IPS DF 6.9 (cell line): Measurements from ENCODE around the gene ASTN2.

Source experiments
- DNase-seq: peaks from one replicate; pipeline ENCODE4 v3.0.0-alpha.2; 2013; ENCODE audit warnings: low read depth, low spot score
- H3K27ac ChIP-seq: one replicate; pipeline ENCODE4 v1.5.1; 2013; ENCODE audit warnings: low read length, control low read depth
- H3K27me3 ChIP-seq: 2 replicates; pipeline ENCODE4 v1.6.1; 2013; ENCODE audit warnings: mild to moderate bottlenecking, low read length; ENCODE audit not compliant: control insufficient read depth, insufficient read depth
- H3K36me3 ChIP-seq: 2 replicates; pipeline ENCODE4 v1.6.1; 2013; ENCODE audit warnings: low read length; ENCODE audit not compliant: control insufficient read depth, insufficient read depth
- H3K4me1 ChIP-seq: 2 replicates; pipeline ENCODE4 v1.6.1; 2013; ENCODE audit warnings: low read length; ENCODE audit not compliant: control insufficient read depth, insufficient read depth
- H3K4me3 ChIP-seq: 2 replicates; pipeline ENCODE4 v1.5.1; 2013; ENCODE audit warnings: mild to moderate bottlenecking, low read length
- H3K9me3 ChIP-seq: 2 replicates; pipeline ENCODE4 v1.6.1; 2013; ENCODE audit warnings: low read length, inconsistent platforms; ENCODE audit not compliant: control insufficient read depth, insufficient read depth
- WGBS: extraction: QIAGEN DNeasy Blood & Tissue Kit; methylation state at CpG from one replicate; pipeline ENCODE4 v1.1.7; 2013; ENCODE audit warnings: mixed read lengths, missing lambda C conversion rate; ENCODE audit not compliant: insufficient read length, insufficient coverage; 5-methylcytosine and 5-hydroxymethylcytosine counted together

The ASTN2 gene

DNA sequence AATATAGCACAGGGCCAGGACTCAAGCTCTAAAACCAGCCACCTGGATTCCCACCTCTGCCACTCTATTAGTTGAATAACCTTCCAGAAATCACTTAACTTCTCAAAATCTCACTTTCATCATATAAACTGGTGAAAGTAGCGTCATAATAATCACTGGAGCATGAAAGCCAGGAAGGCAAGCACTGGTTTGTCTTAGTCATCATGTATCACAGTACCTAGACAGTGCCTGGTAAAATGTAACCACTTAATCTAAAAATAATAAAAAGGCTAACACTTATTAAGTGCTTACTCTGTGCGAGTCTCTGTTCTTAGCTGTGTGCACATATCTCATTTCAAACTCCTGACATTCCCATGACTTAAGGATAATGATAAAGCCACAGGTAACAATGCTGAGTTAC lies 109.4 kb downstream of the ASTN2 start:
- H3K27me3 ChIP-seq: no peaks in the 10 kb centered on the region
- WGBS: no CpG with 5 or more reads among the region's 2 CpGs
- peaks cover 2% of the 10 kb centered on the region; the same call in 1 of the 2 replicates for H3K4me1 ChIP-seq
- H3K4me3 ChIP-seq: no peak overlapping the region
- H3K36me3 ChIP-seq: no peaks in the 10 kb centered on the region
- H3K27ac ChIP-seq: no peak overlapping the region
- no peak for DNase-seq
- H3K9me3 ChIP-seq: no peaks in the 10 kb centered on the region; the same call in 1 of the 2 replicates

DNA sequence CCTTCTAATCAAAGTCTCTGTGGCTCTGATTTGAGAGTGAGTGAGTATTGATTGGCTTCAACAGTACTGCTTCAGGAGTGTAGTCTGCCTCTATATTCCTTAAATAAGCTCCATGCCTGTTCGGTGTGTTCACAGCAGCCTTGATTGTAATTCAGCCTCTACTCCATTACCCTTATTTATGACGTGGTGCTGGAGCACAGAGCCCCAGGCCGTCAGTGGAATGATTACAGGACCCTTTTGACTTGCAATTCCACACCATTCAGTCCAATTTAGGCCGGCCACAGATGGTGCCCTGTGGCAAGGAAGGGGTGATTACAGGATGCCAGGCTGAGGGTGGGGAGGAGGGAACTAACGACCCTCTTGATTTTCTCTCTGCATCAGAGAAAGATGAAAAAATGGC lies 110.3 kb downstream of the ASTN2 start:
- Histone ChIP-seq H3K4me3 (no peak overlapping the region), H3K27me3 (no peaks in the 10 kb centered on the region), H3K4me1 (peaks cover 2% of the 10 kb centered on the region; the same call in 1 of the 2 replicates), H3K27ac (no peak overlapping the region), H3K9me3 (no peaks in the 10 kb centered on the region; the same call in 1 of the 2 replicates), H3K36me3 (no peaks in the 10 kb centered on the region)
- DNase-seq: no peak
- WGBS: no CpG with 5 or more reads among the region's 5 CpGs

- Histone ChIP-seq H3K27ac (no peak overlapping the region), H3K36me3 (no peaks in the 10 kb centered on the region), H3K4me1 (peaks cover 2% of the 10 kb centered on the region; the same call in 1 of the 2 replicates), H3K27me3 (no peaks in the 10 kb centered on the region), H3K4me3 (no peak overlapping the region), H3K9me3 (no peaks in the 10 kb centered on the region; the same call in 1 of the 2 replicates)
- no peak for DNase-seq
- WGBS: no CpG with 5 or more reads among the region's 5 CpGs
Observed at GRCh38 chr9:117303643-117304230, 111.1 kb downstream of the ASTN2 start.

DNA sequence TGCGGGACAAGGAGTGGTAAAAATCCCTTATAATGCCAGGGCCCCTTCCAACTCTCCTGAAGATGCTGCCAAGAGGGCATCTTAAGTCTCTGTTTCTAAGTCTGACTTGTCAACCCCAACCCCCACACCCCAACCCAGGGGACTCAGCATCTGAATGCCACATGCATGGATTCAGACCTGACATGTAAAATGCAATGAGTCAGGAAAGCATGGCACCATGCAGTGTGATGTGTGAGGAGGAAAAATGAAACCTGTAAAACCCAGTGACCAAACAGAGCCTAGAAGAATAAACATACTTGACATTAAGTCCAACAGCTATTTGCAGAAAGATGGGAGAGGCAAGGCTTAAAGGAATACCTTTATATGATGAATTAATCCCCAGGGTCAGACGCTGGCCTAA lies 112.4 kb downstream of the ASTN2 start:
- Histone ChIP-seq H3K27ac (no peak overlapping the region), H3K4me3 (no peak overlapping the region), H3K4me1 (peaks cover 2% of the 10 kb centered on the region; the same call in 1 of the 2 replicates), H3K27me3 (no peaks in the 10 kb centered on the region), H3K9me3 (no peaks in the 10 kb centered on the region; the same call in 1 of the 2 replicates), H3K36me3 (no peaks in the 10 kb centered on the region)
- WGBS: no CpG with 5 or more reads among the region's 2 CpGs
- DNase-seq: no peak

DNA sequence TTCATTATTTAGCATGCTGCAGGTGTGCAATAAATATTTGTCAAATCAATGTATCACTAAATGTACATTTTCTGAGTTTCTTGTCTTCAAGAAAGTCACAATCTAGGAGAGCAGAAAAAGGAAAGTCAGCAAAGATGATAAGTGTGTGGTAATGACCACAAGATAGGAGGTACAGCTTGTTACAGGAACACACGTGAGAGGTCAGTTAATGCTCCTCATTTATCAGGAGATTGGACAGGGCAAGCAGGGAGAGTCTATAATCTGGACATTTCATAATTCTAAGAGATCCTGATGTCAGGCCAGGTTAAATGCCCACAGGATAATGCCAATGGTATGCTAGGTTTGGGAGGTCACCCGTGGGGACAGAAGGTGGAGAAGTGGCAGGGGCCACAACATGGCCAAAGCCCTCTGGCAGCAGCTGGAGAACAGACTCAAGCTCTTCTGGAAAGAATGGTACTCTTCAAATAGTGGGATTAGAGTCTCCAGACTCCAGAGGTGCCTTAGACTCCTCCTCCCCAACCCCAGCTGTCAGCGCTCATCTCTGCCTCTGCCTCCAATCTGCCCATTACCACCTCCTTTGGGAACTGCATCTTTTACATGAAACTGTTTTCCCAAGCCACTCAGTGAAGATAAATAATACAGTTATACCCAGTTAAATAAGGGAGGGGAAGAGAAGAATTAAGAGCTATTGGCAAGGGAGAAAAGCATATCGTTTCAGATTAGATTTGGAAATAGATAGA lies 114.3 kb downstream of the ASTN2 start:
- Histone ChIP-seq H3K4me1 (peaks cover 2% of the 10 kb centered on the region; the same call in 1 of the 2 replicates), H3K4me3 (no peak overlapping the region), H3K36me3 (no peaks in the 10 kb centered on the region), H3K27ac (no peak overlapping the region), H3K27me3 (no peaks in the 10 kb centered on the region), H3K9me3 (no peaks in the 10 kb centered on the region; the same call in 1 of the 2 replicates)
- DNase-seq: no peak
- WGBS: no CpG with 5 or more reads among the region's 4 CpGs

DNA sequence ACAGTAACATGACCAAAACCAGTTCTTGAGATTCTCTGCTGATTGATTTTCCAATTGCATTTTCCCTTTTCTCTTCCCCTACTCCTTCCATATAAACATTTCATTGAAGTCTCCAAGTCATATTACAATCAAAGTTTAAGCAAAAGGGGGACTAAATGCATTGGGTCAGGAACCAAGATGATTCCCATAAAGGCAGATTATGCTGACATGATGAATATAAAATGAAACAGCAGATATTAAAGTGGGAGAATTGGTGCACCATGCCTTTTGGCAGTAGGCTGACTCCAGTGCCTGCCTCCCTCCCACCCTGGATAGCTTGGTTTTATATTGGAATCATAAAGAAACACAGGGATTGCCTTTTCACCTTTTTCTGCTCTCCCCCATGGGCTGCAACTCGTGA lies 118.4 kb downstream of the ASTN2 start:
- no peaks in the 10 kb centered on the region for H3K4me1 ChIP-seq
- DNase-seq: no peak
- no CpG with 5 or more reads among the region's 1 CpG for WGBS
- no peaks in the 10 kb centered on the region for H3K27me3 ChIP-seq
- no peak overlapping the region for H3K27ac ChIP-seq
- no peaks in the 10 kb centered on the region for H3K9me3 ChIP-seq
- no peaks in the 10 kb centered on the region for H3K36me3 ChIP-seq
- no peak overlapping the region for H3K4me3 ChIP-seq

DNA sequence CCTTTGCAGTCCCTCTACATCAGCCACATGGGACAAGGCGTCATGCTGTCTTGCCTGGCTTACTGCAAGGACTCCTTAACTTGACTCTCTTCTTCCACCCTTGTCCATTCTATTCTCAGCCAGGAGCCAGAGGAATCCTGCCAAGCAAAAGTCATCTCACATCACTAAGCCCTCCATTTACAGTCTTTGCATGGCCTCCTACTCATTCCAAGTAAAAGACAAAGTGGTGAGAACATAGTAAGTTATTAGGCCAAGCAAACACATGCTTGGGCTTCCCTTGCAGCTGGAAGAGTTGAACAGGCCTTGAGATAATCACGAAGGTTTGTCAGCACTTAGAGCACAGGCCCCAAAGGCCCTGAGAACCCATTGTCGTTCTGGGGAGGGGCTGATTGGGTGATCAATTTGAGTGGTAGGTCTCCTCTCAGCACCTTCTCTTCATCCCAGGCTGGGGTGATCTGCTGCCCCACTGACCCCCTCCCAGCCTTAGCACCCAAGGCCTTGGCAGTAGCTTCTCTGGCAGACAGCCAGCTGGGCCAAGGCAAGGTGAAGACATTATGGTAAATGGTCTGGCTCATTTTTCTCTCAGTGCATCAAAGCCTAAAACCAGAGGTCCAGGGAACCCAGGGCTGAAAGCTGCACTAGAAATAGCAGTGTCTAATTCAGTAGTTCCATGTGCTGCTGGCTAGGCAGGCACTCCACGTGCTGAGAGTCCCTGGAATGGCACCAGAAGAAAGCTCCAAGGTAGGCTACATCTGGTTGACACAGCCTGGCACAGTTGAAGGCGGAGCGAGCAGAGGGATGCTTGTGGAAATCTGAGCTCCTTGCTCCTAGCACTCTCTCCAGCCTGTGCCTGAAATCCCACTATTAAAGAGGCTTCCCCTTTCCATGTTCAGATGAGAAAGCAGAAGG lies 121.4 kb downstream of the ASTN2 start:
- no peaks in the 10 kb centered on the region for H3K4me1 ChIP-seq
- DNase-seq: no peak
- H3K27me3 ChIP-seq: no peaks in the 10 kb centered on the region
- H3K4me3 ChIP-seq: no peak overlapping the region
- no peaks in the 10 kb centered on the region for H3K9me3 ChIP-seq
- no CpG with 5 or more reads among the region's 6 CpGs for WGBS
- no peaks in the 10 kb centered on the region for H3K36me3 ChIP-seq
- H3K27ac ChIP-seq: no peak overlapping the region

DNA sequence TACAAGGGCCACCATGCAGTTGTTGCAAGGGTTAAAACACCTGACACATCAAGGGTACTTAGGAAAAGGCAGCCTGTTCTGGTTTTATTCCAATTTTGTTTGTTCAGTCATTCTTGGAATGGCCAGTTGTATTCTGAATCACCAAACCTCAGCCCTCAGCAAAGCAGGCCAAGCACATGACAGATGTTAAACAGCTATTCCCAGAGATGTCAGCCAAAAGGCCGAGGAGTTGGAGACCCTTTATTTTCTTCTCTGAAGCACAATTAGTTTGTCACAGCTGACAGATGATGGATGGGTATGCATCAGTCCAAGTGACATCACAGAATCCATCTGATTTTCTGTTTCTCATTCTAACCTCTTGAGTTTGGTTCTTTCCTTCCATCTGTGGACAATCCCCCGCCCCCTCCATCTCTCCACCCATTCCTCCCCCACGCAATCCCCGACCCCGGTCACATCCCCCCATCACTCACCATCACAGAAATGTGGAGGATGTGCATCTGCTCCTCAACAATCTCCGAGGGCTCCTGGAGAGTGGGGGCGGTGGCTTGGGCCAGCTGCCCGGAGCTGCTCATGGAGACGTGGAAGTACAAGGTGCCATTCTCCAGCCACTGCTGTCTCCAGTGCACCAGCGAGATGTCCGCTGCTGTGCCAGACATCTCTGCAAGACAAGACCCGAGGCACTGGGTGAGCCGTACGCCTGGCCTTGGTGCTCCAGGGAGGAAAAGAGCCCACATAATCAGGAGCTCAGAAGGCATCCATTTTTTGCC lies 123.8 kb downstream of the ASTN2 start:
- WGBS: 100% methylated on average over 4 of the region's 14 CpGs
- Histone ChIP-seq H3K27me3 (no peaks in the 10 kb centered on the region), H3K4me3 (no peak overlapping the region), H3K9me3 (no peaks in the 10 kb centered on the region), H3K36me3 (no peaks in the 10 kb centered on the region), H3K4me1 (no peaks in the 10 kb centered on the region), H3K27ac (no peak overlapping the region)
- no peak for DNase-seq

DNA sequence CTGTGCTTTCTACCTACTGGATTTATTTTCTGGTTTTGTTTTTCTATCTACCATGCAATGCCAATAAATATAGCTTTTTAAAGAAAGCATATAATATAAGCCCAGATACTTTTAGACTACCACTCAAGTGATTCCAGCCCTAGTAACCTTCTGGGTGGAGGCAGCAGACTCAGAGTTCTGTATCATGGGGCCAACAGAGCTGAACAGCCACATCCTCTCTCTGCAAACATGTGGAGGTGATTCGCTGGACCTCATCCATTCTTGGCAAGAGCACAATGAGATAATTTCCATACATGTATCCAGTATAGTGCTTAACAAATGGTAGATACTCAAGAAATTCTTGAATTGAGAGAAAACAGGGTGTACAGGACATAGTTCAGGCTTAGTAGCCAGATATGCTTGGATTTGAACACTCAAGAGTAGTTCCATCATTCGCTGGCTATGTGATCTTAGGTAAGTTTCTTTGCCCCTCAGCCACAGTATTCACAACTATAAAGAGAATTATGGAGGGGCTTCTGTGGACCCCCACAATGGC lies 124.5 kb downstream of the ASTN2 start:
- WGBS: no CpG with 5 or more reads among the region's 2 CpGs
- H3K4me1 ChIP-seq: no peaks in the 10 kb centered on the region

More for the DNA sequence above, 124.5 kb downstream of the ASTN2 start:
- H3K9me3 ChIP-seq: no peaks in the 10 kb centered on the region
- no peaks in the 10 kb centered on the region for H3K36me3 ChIP-seq
- H3K27me3 ChIP-seq: no peaks in the 10 kb centered on the region
- no peak overlapping the region for H3K4me3 ChIP-seq
- H3K27ac ChIP-seq: no peak overlapping the region
- DNase-seq: no peak
